Right ventricle myocardium superior (tissue), 1 donor: ENCODE results near the gene ZSCAN16. TPM values are rescaled to one million over a fixed set of nuclear protein-coding genes. Genes with fewer than 3 reads are reported as not detected.
"Not testable (repeated sequence)": the region's sequence is repeated elsewhere in the genome, so short reads cannot be mapped to it uniquely, and the experiment has no call there.

ENCODE experiments used
- ATAC-seq: fragments of 200-7000 bp; cut with Tn5 transposase; one replicate; pipeline ENCODE4 v1.9.1; 2020; ENCODE audit warnings: mild to moderate bottlenecking; ENCODE audit not compliant: poor library complexity
- DNase-seq: peaks from one replicate; pipeline ENCODE4 v3.0.0-alpha.2; 2020
- intact Hi-C: fragments of 100-400 bp; cut with DNase I; formaldehyde crosslinking; loops from one replicate; pipeline ENCODE4 v1.11.2; 2022
- total RNA-seq: library from RNA; stranded (reverse); fragmentation: NEBNext Ultra II Directional; extraction: Animal tissue kit (Norgen Biotek cat#: 25700); gene quantifications from one replicate; pipeline ENCODE4 v1.2.1, GENCODE V29; 2021
- donor health status: DM: no; HTN: yes; CAD: no; lungs with severe emphysema.

The ZSCAN16 gene
- total RNA-seq, 1 donor from 2014 or later = 1.2 TPM

DNA sequence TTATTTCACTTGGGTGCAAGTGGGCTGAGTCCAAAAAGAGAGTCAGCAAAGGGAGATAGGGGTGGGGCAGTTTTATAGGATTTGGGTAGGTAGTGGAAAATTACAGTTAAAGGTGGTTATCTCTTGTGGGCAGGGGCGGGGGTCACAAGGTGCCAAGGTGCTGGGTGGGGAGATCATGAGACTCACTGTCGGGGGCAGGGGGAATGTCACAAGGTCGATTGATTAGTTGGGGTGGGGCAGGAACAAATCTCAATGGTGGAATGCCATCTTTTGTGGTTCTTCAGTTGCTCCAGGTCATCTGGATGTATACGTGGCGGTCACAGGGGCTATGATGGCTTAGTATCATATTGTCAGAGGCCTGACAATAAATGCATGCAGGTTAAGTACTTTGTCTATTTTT lies 2.1 kb upstream of the ZSCAN16 start:
- ATAC-seq, intact Hi-C loops, DNase-seq: not testable (repeated sequence)

DNA sequence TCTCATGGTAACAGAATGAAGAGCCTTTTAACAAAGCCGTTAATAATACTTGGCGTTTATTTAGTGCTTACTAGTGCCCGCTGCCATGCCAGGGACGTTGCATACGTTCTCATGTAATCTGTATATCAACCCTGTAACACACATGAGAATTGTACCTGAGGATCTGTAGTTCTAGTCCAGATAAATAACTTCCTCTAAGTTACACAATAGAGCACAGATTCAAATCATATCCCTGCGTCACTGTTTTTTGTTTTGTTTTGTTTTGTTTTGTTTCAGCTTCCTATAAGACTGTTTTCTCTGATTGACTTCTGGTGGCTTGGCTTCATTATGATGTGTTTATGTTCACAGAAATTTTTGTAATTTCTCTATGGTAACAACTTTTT lies 553 bp downstream of the ZSCAN16 start:
- intact Hi-C loops = no loop called here
- ATAC-seq (no peak), DNase-seq (no peak)

DNA sequence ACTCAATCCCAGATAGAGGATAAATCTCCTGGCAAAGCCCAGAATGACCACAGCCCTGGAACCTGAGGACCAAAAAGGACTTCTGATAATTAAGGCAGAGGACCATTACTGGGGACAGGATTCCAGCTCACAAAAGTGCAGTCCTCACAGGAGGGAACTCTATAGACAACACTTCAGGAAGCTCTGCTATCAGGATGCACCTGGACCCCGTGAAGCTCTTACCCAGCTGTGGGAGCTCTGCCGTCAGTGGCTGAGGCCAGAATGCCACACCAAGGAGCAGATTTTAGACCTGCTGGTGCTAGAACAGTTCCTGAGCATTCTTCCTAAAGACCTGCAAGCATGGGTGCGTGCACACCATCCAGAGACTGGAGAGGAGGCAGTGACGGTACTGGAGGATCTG lies 992 bp downstream of the ZSCAN16 start:
- intact Hi-C loops = no loop called here
- DNase-seq (no peak), ATAC-seq (no peak)

DNA sequence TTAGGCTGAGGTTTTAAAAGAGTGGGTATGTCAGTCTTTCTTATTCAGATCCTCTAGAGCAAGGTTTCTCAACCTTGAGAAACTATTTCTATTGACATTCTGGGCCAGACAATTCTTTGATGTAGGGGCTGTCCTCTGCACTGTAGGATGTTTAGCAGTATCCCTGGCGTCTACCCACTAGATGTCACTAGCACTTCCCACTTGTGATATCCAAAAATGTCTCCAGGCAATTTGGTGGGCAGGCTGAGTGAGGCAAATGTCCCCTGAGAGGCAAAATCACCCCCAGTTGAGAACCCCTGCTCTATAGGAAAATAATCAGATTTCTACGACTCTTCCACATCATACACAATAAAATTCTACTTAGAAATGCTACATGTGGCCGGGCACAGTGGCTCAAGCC lies 9.6 kb downstream of the ZSCAN16 start:
- DNase-seq (no peak), ATAC-seq (no peak)
- intact Hi-C loops = loop anchor here (5.0 kb wide), 1 partner anchor 93 kb away; the partner anchor contains the start of gene ZSCAN9

DNA sequence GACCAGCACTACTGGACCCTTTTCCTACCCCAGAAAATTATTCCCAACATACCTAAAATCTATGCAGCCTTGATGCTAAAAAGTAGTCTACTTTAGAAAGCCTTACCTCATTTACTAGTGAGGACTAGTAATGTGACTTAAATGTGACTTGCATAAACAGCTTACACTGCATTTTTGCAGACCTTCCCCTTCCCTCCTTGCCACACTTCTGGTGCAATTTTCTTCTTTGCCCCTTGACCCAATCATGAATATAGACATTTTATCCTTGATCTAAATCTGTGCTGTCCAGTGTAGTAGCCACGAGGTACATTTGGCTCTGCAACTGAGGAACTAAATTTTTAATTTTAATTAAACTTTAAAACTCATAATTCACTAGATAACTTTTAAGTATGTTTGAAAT lies 10.3 kb downstream of the ZSCAN16 start:
- intact Hi-C loops = loop anchor here (5.0 kb wide), 1 partner anchor 93 kb away; the partner anchor contains the start of gene ZSCAN9
- no peak for DNase-seq
- ATAC-seq = no peak

DNA sequence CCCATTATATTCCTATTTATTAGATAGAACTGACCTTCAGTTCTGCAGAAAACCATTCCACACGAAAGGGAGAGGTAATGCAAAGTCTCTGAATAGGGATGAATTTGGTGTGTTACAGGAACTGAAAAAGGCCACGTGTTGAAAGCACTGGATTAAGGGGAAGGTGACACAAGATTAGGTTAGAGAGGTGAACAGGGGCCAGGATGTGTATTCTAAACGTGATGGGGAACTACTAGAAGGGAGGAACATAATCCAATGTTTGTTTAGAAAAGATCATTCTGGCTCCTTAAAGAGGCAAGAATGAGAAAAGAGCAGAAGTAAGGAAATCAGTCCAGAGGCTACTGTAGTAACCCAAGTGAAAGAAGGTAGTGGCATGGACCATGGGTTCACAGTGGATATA lies 11.0 kb downstream of the ZSCAN16 start:
- intact Hi-C loops = no loop called here
- ATAC-seq (no peak), DNase-seq (no peak)

DNA sequence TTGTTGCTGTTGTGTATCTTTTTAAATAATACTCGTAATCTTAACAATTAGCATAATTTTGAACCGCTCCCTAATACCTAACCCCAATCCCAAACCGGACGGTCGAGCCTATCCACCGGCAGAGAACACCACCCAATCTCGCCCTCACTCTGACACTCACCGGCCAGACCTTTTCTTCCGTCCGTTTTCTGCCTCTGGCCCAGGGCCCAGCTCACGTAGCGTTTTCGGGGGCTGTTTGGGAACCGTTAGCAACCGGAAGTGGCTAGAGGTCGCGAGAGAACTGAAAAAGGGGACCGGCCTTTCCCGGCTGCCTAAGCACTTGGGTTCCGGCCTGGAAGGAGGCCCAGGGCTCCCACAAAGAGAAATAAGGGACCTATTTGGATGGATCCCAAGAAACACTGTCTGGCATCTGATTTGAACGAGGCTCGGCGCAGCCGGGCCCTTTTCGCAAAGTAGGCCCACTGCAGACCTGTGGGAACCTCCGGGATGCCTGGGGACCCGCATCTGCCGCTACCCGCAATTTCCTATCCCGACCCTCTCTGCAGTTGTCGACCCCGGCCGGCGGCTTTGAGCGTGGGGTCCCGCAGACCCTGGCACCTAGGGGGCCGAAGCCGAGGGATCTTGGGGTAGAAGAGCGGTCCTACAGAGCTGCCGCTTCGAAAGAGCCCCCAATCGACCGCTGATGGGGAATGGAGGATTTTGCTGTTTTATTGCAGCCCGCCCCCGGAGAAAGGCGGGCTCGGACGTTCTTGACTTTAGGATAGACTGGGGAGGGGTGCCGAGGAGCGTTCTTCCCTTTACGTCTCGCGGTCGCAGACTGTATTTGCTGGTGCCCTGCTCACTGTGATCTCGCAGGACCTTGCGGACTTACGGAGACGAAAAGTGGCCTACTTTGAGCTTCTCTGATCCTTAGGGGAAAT lies 12.4 kb downstream of the ZSCAN16 start:
- ATAC-seq (peak; percentile 94), DNase-seq (peak; percentile 94)
- intact Hi-C loops = no loop called here

DNA sequence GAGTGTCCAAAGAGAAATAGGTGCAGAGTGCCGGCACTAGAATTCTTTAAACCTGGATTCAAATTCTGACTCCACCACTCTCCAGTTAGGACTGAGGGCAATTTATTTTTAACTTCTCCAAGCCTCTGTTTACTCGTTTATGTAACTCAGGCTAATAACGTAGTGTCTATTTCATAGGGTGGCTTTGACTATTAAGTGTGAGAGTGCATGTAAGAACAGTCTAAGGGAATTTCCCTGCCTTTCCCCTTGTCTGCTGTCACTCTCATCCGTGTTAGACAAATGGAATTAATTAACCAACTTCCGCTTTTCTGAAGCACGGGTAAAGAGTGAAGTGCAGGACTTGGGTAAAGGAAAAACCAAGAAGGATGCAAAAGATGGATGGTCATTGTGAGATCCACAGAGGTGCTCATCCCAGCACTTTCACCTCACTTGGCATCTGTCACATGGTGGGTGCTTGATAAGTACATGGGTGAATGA lies 13.1 kb downstream of the ZSCAN16 start:
- intact Hi-C loops = no loop called here
- DNase-seq (no peak), ATAC-seq (peak; percentile 4)

DNA sequence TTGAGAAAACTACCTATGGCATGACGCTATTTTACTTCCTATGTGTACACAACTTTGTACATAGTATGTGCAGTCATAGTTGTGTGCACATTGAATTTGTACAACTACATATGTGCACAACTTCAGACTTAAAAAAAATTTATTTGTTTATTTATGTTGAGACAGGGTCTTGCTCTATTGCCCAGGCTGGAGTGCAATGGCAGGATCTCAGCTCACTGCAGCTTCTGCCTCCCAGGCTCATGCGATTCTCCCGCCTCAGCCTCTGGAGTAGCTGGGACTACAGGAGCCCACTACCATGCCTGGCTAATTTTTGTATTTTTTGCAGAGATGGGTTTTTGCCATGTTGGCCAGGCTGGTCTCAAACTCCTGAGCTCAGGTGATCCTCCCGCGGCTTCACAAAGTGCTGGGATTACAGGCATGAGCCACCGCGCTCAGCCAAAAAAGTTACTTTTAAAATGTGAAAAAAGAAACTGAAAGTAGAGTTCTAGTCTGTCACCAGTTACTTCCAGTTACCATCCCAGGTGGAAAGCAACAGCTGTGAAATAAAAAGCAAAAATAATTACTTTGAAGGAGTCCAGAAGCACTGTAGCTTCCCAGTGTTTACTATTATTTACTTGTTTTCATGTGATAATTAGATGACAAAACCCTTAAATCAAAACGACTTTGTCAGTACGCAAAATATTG lies 15.6 kb downstream of the ZSCAN16 start:
- intact Hi-C loops = no loop called here
- DNase-seq (no peak), ATAC-seq (no peak)

DNA sequence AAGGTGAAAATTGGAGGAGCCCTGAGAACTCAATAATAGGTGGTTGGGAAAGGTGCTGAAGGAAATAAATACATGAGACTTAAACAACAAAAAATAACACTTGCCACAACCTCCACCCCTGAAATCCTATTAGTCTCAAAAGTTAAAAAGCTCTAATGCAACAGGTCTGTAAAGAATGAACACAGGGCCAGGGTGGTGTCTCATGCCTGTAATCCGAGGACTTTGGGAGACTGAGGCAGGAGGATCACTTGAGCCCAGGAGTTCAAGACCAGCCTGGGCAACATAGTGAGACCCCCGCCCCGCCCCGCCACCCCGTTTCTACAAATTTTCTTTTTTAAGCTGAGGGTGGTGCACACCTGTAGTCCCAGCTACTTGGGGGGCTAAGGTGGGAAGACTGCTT lies 16.2 kb downstream of the ZSCAN16 start:
- no peak for ATAC-seq
- no peak for DNase-seq
- intact Hi-C loops = no loop called here

DNA sequence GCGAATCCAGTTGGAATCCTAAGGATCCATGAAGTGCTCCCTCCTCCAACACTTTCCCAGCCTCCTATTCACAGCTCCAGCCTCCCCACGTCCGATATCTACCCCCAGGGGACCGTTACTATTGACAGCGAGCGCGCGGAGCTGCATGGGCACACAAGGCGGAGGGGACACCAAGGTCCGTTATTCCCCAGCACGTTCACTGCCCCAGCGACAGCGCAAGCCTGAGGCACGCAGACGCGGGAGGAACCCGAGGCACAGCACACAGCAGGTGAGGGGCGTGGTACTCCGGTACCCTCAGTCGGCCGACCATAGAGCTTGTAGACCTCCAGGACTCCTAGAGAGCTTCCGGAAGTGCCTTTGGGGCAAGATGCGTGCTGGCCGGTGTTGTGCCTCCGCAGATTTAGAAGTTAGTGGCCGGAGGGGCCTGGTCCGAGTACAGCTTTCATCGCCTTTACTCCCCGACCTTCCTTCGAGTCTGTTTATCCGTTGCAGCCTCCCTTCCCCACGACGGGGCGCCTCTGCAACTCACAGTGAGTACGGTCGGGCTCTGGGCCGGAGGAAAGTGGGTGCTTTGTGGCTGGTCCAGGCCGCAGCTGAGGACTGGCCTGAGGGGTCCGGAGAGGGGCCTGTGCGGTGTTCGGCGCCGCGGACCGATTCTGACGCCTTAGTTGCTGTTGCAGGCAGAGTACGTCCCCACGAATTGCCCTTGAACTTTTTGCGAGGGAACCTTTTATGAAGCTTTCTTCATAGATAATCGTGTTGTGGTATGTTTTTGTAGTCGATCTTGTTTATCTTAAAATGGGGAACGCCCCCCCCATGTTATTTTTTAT lies 17.3 kb downstream of the ZSCAN16 start, which contains the start of gene ZKSCAN8:
ZKSCAN8 (plus strand) TSS at position 384 of the 830 bp plus-strand sequence. CDS start 6,525 bp downstream, outside the sequence.
- peak; percentile 91 for ATAC-seq
- peak; percentile 86 for DNase-seq
- intact Hi-C loops = no loop called here

DNA sequence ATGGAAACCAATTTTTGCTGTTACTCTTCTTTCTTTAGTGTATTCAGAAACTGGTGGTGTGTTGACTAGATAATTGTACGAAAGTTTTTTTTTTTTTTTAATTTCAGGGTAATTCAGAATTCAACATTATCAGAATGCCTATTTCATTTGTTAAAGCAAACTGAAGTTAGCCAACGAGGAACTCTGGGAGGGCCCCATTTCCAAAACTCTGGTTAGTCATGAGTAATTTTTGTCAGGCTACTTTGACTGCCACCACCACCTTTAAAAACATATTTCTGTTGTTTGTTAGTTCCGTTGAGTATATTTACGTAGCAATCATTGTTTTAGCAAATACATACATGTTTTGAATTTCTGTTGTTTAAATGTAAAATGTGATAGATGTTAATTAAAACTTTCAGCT lies 18.0 kb downstream of the ZSCAN16 start:
- intact Hi-C loops = no loop called here
- DNase-seq (no peak), ATAC-seq (no peak)

DNA sequence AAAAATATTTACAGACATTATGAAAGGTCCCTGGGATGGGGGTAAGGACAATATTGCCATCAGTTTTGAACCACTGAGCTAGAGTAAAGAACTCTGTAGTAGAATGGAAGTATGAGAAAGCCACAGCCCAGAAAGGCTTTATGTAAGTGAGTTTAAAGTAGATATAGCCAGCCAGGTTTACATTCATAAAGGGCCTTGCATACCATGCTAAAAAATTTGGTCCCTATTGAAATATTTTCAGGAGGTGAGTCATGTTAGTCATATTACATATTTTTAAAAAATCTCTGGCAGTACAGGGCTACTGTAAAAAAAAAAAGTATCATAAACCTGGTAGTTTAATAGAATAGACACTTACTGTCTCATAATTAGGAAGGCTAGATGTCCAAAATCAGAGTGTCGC lies 20.8 kb downstream of the ZSCAN16 start:
- ATAC-seq = no peak
- intact Hi-C loops = no loop called here
- DNase-seq = no peak

DNA sequence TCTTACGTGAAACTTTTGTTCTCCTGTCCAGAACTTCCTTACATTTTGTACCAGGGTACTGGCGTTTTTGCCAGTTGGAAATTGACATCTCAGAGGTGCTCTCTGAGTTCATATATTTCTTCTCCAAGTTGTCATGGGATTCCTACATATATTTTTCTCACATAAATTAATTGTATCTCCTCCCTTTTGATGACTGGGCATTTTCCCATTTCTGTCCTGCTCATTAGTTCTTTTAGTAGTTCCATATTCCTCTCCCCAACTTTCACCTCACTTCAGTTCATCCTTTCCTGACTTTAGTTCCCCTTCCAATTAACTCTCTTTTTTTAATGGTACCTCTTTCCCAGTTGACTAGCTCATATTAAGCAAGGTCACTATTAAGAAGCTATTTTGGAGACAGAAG lies 28.1 kb downstream of the ZSCAN16 start:
- intact Hi-C loops = no loop called here
- DNase-seq (no peak), ATAC-seq (no peak)

DNA sequence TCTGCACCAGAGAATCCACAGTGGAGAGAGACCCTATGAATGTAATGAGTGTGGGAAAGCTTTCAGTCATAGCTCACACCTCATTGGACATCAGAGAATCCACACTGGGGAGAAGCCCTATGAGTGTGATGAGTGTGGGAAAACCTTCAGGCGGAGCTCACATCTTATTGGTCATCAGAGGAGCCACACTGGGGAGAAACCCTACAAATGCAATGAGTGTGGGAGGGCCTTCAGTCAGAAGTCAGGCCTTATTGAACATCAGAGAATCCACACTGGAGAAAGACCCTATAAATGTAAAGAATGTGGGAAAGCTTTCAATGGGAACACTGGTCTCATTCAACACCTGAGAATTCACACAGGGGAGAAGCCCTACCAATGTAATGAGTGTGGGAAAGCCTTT lies 29.1 kb downstream of the ZSCAN16 start:
- DNase-seq (no peak), ATAC-seq (no peak)
- intact Hi-C loops = no loop called here

DNA sequence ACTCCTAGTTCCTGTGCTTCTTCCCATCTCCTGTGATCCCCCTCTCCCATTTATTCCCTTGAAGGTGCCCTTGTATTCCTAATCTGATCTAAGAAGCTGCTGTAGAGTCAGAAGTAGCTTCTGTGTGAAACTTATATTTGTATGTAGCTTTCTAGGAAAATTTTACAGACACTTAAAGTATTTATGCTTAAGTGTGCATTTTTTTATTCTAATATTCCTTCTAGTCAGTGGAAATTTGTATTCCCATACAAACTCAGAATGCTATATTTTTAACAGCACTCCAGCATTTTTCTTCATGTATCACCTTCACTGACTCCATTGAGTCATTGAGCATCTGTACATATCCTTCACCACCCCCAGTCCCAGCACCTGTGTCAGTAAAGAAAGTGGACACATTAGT lies 29.9 kb downstream of the ZSCAN16 start:
- intact Hi-C loops = no loop called here
- ATAC-seq = no peak
- no peak for DNase-seq

DNA sequence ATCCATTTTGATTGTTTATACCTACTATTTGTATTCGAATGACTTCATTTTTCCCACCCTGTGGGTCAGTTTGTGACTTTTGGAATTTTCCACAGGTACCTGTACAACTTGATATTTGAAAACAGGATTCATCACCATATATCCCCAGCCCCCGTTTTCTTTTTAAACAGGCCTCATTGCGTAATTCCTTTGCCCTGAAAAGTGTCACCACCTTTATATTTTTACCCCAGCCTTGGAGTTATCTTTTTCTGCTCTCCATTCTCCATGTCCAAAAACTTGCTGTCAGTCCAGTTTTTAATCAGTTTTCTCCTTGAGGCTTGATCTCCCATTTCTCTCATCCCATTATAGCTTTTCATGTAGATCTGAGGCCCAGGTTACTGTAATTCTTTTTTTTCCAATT lies 33.9 kb downstream of the ZSCAN16 start:
- ATAC-seq (no peak), DNase-seq (no peak)
- intact Hi-C loops = no loop called here

DNA sequence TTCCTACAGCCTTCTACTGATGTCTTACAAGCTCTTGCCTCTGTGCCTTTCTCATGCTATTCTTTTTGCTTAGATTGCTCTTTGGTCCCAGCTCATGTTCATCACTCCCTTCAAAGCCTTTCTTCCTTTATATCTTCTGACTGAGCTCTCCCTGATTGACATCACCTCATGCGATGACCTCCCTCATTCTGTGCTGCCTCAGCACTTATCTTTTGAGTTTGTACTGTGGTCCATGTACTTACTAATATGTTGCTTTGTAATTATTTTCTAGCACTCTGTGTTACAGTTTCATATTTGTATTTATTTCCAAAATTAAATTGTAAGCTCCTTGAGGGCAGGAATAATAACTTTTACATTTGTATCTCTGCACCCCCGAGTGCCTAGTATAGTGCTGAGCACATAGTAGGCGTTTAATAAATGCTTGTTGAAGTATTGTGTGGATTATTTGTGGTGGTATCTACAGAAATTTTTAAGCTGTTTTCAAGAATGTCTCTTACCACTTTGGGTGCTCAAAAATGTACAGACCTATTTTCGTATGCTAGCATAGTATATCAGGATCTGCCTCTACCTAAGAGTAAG lies 34.7 kb downstream of the ZSCAN16 start:
- no peak for DNase-seq
- no peak for ATAC-seq
- intact Hi-C loops = no loop called here

DNA sequence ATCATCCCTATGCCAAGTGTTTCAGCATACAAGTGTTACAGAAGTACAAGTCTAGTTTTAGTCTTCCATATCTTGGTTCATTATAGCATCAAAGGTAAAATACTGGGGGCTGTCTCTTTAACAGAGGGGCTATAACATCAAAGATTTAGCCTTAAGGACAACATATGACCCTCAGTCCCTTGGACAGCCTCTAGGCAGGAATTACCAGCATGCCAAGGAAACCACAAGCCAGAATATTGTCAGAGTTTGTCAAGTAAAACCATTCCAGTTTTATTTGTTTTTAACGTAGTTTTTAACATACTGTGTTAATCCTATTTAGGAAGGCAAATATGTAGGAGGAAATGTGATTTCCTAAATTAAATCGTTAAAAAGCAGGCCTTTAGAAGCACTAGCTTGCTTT lies 35.8 kb downstream of the ZSCAN16 start:
- intact Hi-C loops = no loop called here
- DNase-seq (no peak), ATAC-seq (no peak)
